GM21423 (cell line): ENCODE results near the gene SZRD1.
"Not testable (repeated sequence)": the region's sequence is repeated elsewhere in the genome, so short reads cannot be mapped to it uniquely, and the experiment has no call there.

Experiments
- ATAC-seq: cut with Tn5 transposase; IDR thresholded peaks from one replicate; pipeline ENCODE4 v1.9.1; 2021; ENCODE audit warnings: mild to moderate bottlenecking, moderate library complexity; ENCODE audit not compliant: unreplicated experiment

The SZRD1 gene

DNA sequence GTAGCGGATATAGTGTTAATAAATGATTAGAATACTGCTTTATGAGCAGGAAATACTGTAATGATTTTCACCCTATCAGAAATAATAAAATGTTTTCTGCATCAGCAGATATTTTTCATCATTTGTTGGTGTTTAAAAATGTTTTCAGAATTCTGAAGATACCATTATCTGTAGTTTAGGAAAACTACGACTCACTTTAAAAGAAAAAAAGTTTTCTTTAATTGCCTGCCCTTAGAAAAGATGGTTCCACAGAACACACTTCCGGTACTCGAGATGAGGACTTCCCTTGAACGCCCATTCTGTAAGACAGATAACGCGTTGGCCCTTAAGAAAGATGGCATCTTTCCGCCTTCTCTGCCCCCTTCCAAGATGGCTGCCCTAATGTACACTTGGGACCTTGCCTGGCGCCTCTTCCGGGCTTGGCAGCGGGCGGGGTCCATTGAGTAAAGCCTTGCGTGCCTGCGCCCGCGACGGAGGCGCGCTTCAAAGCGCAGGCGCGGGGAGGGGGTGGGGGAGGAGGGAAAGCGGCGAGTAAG, at the start of gene SZRD1:
TSS of gene SZRD1 (plus strand) at position 521 of the 536 bp plus-strand sequence. CDS start 16 bp downstream, outside the sequence.
- ATAC-seq: peak; percentile 85

DNA sequence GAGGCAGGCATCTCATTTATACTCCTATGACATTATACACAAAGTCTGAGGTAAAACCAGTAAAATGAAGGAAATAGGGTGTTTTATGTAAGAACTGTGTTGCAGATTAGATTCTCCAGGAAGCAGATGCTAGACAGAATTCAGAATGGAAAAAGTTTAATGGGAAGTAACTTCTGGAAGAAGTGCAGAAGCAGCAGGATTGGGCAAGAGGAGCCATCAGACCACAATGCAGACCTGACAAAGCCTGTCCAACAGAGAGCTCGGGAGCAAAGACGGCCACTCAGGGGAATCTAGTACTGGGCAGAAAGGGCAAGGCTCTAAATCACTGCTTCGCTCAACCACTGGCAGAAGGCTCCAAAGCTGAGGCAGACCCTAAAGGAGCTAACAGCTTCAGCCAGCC, 48.5 kb upstream of the SZRD1 start:
- ATAC-seq: no peak

- no peak for ATAC-seq
Measured at GRCh38 chr1:16321176-16321867, 45.7 kb upstream of the SZRD1 start.

- ATAC-seq: no peak
Measured at GRCh38 chr1:16324456-16324890, 42.6 kb upstream of the SZRD1 start.

- ATAC-seq: no peak
Measured at GRCh38 chr1:16326833-16327404, 40.1 kb upstream of the SZRD1 start.

GRCh38 chr1:16334655-16335340, 32.2 kb upstream of the SZRD1 start:
- no peak for ATAC-seq

GRCh38 chr1:16338961-16339360, 28.1 kb upstream of the SZRD1 start:
- no peak for ATAC-seq

GRCh38 chr1:16340673-16341072, 26.4 kb upstream of the SZRD1 start:
- ATAC-seq: no peak

- no peak for ATAC-seq
Measured at GRCh38 chr1:16342331-16343062, 24.5 kb upstream of the SZRD1 start.

- ATAC-seq: not testable (repeated sequence)
Measured at GRCh38 chr1:16343276-16343675, 23.8 kb upstream of the SZRD1 start.

DNA sequence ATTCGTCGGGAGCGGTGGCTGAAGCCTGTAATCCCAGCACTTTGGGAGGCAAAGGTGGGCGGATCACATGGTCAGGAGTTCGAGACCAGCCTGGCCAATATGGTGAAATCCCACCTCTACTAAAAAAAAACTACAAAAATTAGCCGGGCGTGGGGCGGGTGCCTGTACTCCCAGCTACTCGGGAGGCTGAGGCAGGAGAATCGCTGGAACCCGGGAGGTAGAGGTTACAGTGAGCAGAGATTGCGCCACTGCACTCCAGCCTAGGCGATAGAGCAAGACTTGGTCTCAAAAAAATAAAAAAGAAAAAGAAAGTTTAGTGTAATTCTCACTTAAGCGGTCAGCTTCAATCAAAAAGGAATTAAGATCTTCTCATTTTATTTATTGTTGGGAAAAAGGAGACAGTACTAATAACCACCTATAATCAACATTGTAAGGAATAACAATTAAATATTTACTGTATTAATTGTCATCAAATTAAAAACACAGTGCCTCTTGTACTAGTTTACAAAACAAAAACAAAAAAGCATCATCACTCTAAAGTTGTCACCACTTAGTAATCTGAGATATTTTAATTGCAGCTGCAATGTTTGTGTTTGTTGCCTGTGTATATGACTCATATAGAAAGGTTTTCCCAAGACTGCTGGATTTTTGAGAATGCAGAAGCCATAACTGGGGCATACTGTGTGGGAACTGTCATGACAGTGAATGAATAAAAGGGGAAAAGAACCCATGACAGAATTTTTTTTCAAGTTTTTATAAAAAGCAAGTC, 18.4 kb upstream of the SZRD1 start:
- no peak for ATAC-seq

- ATAC-seq: no peak
Measured at GRCh38 chr1:16349847-16350406, 17.1 kb upstream of the SZRD1 start.

GRCh38 chr1:16351456-16351993, 15.5 kb upstream of the SZRD1 start:
- ATAC-seq: no peak

- ATAC-seq: peak; percentile 96
Measured at GRCh38 chr1:16351994-16352841, 14.8 kb upstream of the SZRD1 start, which contains the start of gene FBXO42. Gene FBXO42, minus strand, starts transcription at chr1:16352480. Its CDS starts 37,062 bp downstream, at chr1:16315418.

GRCh38 chr1:16352842-16353535, 14.1 kb upstream of the SZRD1 start:
- ATAC-seq: no peak

DNA sequence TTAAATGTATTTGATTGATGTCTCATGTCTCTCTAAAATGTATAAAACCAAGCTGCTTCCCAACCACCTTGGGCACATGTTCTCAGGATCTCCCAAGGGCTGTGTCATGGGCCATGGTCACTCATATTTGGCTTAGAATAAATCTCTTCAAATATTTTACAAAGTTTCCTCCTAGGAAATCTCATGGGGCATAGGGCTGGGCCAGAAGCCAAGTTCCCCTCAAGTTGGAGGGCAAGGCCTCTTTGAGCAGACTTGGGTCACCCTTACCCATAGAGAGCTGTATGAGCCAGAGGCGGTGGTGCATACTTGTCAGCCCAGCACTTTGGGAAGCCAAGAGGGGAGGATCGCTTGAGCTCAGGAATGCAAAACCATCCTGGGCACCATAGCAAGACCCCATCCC, 12.4 kb upstream of the SZRD1 start:
- no peak for ATAC-seq

GRCh38 chr1:16356867-16357266, 10.2 kb upstream of the SZRD1 start:
- ATAC-seq: no peak

DNA sequence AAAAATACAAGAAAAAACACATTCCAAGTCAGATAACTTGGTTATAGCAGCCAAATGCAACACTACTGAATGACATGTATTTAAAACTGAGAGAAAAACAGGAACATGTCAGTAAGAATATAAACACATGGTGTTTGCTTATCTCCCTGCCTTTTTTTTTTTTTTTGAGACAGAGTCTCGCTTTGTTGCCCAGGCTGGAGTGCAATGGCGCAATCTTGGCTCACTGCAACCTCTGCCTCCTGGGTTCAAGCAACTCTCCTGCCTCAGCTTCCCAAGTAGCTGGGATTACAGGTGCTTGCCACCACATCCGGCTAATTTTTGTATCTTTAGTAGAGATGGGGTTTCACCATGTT, 1.9 kb upstream of the SZRD1 start:
- not testable (repeated sequence) for ATAC-seq
